Hematopoietic multipotent progenitor cell treated with erythropoietin and hydrocortisone succinate and interleukin-3 and kit ligand, for 6 days (in vitro differentiated cells): ENCODE results near the gene SDCBP2.

Experiments
- DNase-seq: peaks from one replicate; pipeline ENCODE4 v3.0.0-alpha.2; 2015

SDCBP2 gene

GRCh38 chr20:1293641-1294379, 35.1 kb downstream of the SDCBP2 start:
- DNase-seq = no peak

- DNase-seq = no peak
These were observed 36.3 kb downstream of the SDCBP2 start for GRCh38 chr20:1292620-1293019.

GRCh38 chr20:1291191-1291741, 37.7 kb downstream of the SDCBP2 start:
- no peak for DNase-seq

- no peak for DNase-seq
These were observed 41.0 kb downstream of the SDCBP2 start for GRCh38 chr20:1287787-1288569.

GRCh38 chr20:1287306-1287705, 41.6 kb downstream of the SDCBP2 start:
- DNase-seq = no peak

GRCh38 chr20:1286267-1287024, 42.5 kb downstream of the SDCBP2 start:
- DNase-seq = no peak

GRCh38 chr20:1283522-1284510, 45.1 kb downstream of the SDCBP2 start:
- no peak for DNase-seq

GRCh38 chr20:1282966-1283365, 46.0 kb downstream of the SDCBP2 start:
- DNase-seq = no peak

- no peak for DNase-seq
These were observed 47.5 kb downstream of the SDCBP2 start for GRCh38 chr20:1281279-1282057.

GRCh38 chr20:1280195-1281102, 48.5 kb downstream of the SDCBP2 start:
- no peak for DNase-seq

GRCh38 chr20:1278993-1279392, 49.9 kb downstream of the SDCBP2 start:
- DNase-seq = no peak

- no peak for DNase-seq
These were observed 51.2 kb downstream of the SDCBP2 start for GRCh38 chr20:1277529-1278322.

- no peak for DNase-seq
These were observed 53.0 kb downstream of the SDCBP2 start for GRCh38 chr20:1275919-1276318.

GRCh38 chr20:1274485-1275311, 54.2 kb downstream of the SDCBP2 start:
- no peak for DNase-seq

- no peak for DNase-seq
These were observed 55.6 kb downstream of the SDCBP2 start for GRCh38 chr20:1273366-1273765.

- DNase-seq = peak; percentile 31
These were observed 56.4 kb downstream of the SDCBP2 start for GRCh38 chr20:1272368-1273100.

- no peak for DNase-seq
These were observed 59.1 kb downstream of the SDCBP2 start for GRCh38 chr20:1269850-1270249.

GRCh38 chr20:1269235-1269634, 59.7 kb downstream of the SDCBP2 start:
- DNase-seq = no peak
